Measurements from ENCODE around the gene MEIS1. TPM values are rescaled to one million over a fixed set of nuclear protein-coding genes. Genes with fewer than 3 reads are reported as not detected.

Gene MEIS1
- total RNA-seq, 1 experiment from 2014 or later, result 0.66 TPM

- no peak overlapping the region for H4K91ac ChIP-seq (ENCODE audit: insufficient read length, low read depth, low read length)
- H2AK5ac ChIP-seq (ENCODE audit: insufficient read length, low read length), result no peak overlapping the region
- H3K27ac ChIP-seq (ENCODE audit: insufficient read length, low read depth, low read length), result no peak overlapping the region
- H2BK15ac ChIP-seq (ENCODE audit: low read depth, low read length), result no peak overlapping the region
- no peak overlapping the region for H3K9ac ChIP-seq (ENCODE audit: extremely low read depth, insufficient read length, low read length)
- no peaks in the 10 kb centered on the region for H4K20me1 ChIP-seq (ENCODE audit: control insufficient read depth, insufficient read depth, insufficient read length)
- peaks cover 99% of the 10 kb centered on the region for H3K27me3 Mint-ChIP-seq (ENCODE audit: low read depth)
- H2BK120ac ChIP-seq (ENCODE audit: low read depth, low read length, poor library complexity, severe bottlenecking), result no peak overlapping the region
- H3K79me2 ChIP-seq (ENCODE audit: insufficient read depth, low read length), result no peaks in the 10 kb centered on the region
- no peak overlapping the region for H3K27ac Mint-ChIP-seq
- H3K4me1 ChIP-seq (ENCODE audit: insufficient read depth, low read length), result peaks cover 4% of the 10 kb centered on the region
- H3K4ac ChIP-seq (ENCODE audit: low read depth, low read length), result no peak overlapping the region
- H3K4me3 Mint-ChIP-seq, result no peak overlapping the region
- no peak overlapping the region for H2BK20ac ChIP-seq (ENCODE audit: low read depth, low read length, poor library complexity, severe bottlenecking)
- WGBS (ENCODE audit: extremely low coverage, insufficient read length, low lambda C conversion rate), result no CpG with 5 or more reads among the region's 14 CpGs
- TF ChIP-seq, protein P1, sequence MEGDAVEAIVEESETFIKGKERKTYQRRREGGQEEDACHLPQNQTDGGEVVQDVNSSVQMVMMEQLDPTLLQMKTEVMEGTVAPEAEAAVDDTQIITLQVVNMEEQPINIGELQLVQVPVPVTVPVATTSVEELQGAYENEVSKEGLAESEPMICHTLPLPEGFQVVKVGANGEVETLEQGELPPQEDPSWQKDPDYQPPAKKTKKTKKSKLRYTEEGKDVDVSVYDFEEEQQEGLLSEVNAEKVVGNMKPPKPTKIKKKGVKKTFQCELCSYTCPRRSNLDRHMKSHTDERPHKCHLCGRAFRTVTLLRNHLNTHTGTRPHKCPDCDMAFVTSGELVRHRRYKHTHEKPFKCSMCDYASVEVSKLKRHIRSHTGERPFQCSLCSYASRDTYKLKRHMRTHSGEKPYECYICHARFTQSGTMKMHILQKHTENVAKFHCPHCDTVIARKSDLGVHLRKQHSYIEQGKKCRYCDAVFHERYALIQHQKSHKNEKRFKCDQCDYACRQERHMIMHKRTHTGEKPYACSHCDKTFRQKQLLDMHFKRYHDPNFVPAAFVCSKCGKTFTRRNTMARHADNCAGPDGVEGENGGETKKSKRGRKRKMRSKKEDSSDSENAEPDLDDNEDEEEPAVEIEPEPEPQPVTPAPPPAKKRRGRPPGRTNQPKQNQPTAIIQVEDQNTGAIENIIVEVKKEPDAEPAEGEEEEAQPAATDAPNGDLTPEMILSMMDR (conservative IDR thresholded peaks at IDR 0.05), result no peak
- peaks cover 33% of the 10 kb centered on the region for H3K23me2 ChIP-seq (ENCODE audit: insufficient read length, low read depth, low read length, poor library complexity, severe bottlenecking)
- no peak overlapping the region for H3K56ac ChIP-seq (ENCODE audit: insufficient read length, low read depth, low read length)
- no peaks in the 10 kb centered on the region for H3K79me1 ChIP-seq (ENCODE audit: insufficient read depth, low read depth, low read length, poor library complexity, severe bottlenecking)
- no peak overlapping the region for H2BK12ac ChIP-seq (ENCODE audit: insufficient read length, low read depth, low read length)
- H3K36me3 Mint-ChIP-seq (ENCODE audit: insufficient read depth in 1 of 3, low read depth in 3 of 3), result no peaks in the 10 kb centered on the region; a peak in 1 of 7 replicates
- no peak overlapping the region for H2BK5ac ChIP-seq (ENCODE audit: insufficient read length, low read length)
- no peak for DNase-seq
- H3K27me3 ChIP-seq (ENCODE audit: insufficient read depth, low read length), result peaks cover 80% of the 10 kb centered on the region
- peak overlapping the region; percentile 26 for H3K4me2 ChIP-seq (ENCODE audit: insufficient read depth, insufficient read length, low read length)
- H3T11ph ChIP-seq (ENCODE audit: low read length), result no peak overlapping the region
- H3K18ac ChIP-seq (ENCODE audit: insufficient read length, low read depth, low read length), result no peak overlapping the region
- H3K9me3 ChIP-seq (ENCODE audit: control insufficient read depth, low read depth, low read length), result no peaks in the 10 kb centered on the region
- H3K23ac ChIP-seq (ENCODE audit: insufficient read length, low read depth, low read length), result no peak overlapping the region
- no peak overlapping the region for H3K14ac ChIP-seq (ENCODE audit: insufficient read depth, low read length)
- peaks cover 45 to 78% of the 10 kb centered on the region in 2 experiments for H3K4me1 Mint-ChIP-seq
- H2AFZ ChIP-seq (ENCODE audit: low read length), result no peak overlapping the region
- peaks cover 0 to 2% of the 10 kb centered on the region in 2 experiments; a peak in 3 of 5 replicates for H3K9me3 Mint-ChIP-seq
- no peak overlapping the region for H4K8ac ChIP-seq (replicated peaks; ENCODE audit: insufficient read length, low read depth, low read length)
- H4K5ac ChIP-seq (ENCODE audit: insufficient read length, low read depth, low read length), result no peak overlapping the region
Measured at GRCh38 chr2:66437109-66437690, 2.3 kb downstream of the MEIS1 start.

Measured in H9 (cell line).